ENCODE measurements around the gene RIPOR2. TPM values are rescaled to one million over a fixed set of nuclear protein-coding genes. Genes with fewer than 3 reads are reported as not detected.

Gene RIPOR2
- total and polyA plus RNA-seq, 2 donors (not counting 3 experiments of a cell fraction or from before 2014, with no cell fraction given), result 0.10 TPM; not detected in 1

DNA sequence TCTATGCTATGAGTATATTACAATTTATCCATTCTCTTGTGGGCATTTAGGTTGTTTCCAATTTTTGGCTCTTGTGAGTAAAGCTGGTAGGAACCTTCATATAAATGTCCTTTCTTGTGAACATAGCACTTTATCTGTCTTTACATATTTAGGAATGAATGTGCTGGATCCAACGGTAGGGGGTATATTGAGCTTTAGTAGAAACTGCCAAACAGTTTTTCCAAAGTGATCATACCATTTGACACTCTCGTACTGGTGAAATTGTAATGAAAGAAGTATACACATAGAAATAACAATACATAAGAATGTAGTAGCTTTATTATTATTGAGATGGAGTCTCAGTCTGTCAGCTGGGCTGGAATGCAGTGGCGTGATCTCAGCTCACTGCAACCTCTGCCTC is 106.1 kb downstream of the RIPOR2 start:
- Histone ChIP-seq H3K9me3 (replicated peaks; ENCODE audit: control insufficient read depth, insufficient read depth, low read length) (no peaks in the 10 kb centered on the region), H4K20me1 (replicated peaks; ENCODE audit: control insufficient read depth, extremely low read depth, insufficient read depth, low read length) (no peaks in the 10 kb centered on the region), H3K4me3 (replicated peaks in 1 of 3; ENCODE audit: insufficient read depth in 1 of 3, low read depth in 1 of 3, low read length in 3 of 3) (no peak overlapping the region), H2AFZ (ENCODE audit: low read depth, low read length) (no peak overlapping the region), H3K9me1 (replicated peaks; ENCODE audit: control insufficient read depth, extremely low read depth, insufficient read depth, low read length) (no peaks in the 10 kb centered on the region), H3K79me2 (ENCODE audit: control insufficient read depth, insufficient read depth, low read length) (no peaks in the 10 kb centered on the region), H3K27me3 (ENCODE audit: control insufficient read depth in 2 of 2, insufficient read depth in 2 of 2, low read length in 2 of 2) (peaks cover 0 to 2% of the 10 kb centered on the region in 2 experiments), H3K36me3 (ENCODE audit: control insufficient read depth in 2 of 2, extremely low read depth in 1 of 2, insufficient read depth in 2 of 2, low read length in 2 of 2) (no peaks in the 10 kb centered on the region), H3K4me2 (ENCODE audit: insufficient read depth, low read length) (no peak overlapping the region), H3K4me1 (ENCODE audit: control insufficient read depth, extremely low read depth, insufficient read depth, low read length) (no peaks in the 10 kb centered on the region), H3K27ac (ENCODE audit: insufficient read depth, low read depth, low read length) (no peak overlapping the region), H3K9ac (replicated peaks; ENCODE audit: extremely low read depth, insufficient read depth, low read length) (no peak overlapping the region)
- no peak for FAIRE-seq
- ChIA-PET POLR2A (no interaction called here), CTCF (interaction anchor here (1.1 to 1.3 kb wide), 2 partner anchors 19 to 727 kb away, joined by 3 read pairs; no protein-coding TSS in a partner anchor)
- intact Hi-C loops (cut with micrococcal nuclease) (no loop called here), dilution Hi-C loops (cut with MboI; ENCODE audit: extremely low pct_ligation_motif_present, low sequenced_read_pairs) (no loop called here)
- no TSS peak for BruUV-seq (replicated peaks)
- no peak for DNase-seq (ENCODE audit: low read depth, low spot score)
- TF ChIP-seq FOS (IDR thresholded peaks at IDR 0.05; ENCODE audit: borderline replicate concordance, insufficient read depth, low read length) (no peak), JUN (IDR thresholded peaks at IDR 0.05; ENCODE audit: borderline replicate concordance, insufficient read depth, insufficient read length, low read depth) (no peak), EZH2 (IDR thresholded peaks at IDR 0.05; ENCODE audit: borderline replicate concordance, low read depth, low read length, severe bottlenecking) (no peak), POLR2AphosphoS5 (IDR thresholded peaks at IDR 0.05; ENCODE audit: insufficient read depth, low read depth, low read length) (no peak), MYC (IDR thresholded peaks at IDR 0.05; ENCODE audit: low read depth, low read length) (no peak), GATA2 (IDR thresholded peaks at IDR 0.05; ENCODE audit: insufficient read depth, insufficient read length, low read depth, low read length) (no peak), POLR2A (IDR thresholded peaks at IDR 0.05; ENCODE audit: low read depth, low read length) (no peak)
- TF ChIP-seq, protein P1, sequence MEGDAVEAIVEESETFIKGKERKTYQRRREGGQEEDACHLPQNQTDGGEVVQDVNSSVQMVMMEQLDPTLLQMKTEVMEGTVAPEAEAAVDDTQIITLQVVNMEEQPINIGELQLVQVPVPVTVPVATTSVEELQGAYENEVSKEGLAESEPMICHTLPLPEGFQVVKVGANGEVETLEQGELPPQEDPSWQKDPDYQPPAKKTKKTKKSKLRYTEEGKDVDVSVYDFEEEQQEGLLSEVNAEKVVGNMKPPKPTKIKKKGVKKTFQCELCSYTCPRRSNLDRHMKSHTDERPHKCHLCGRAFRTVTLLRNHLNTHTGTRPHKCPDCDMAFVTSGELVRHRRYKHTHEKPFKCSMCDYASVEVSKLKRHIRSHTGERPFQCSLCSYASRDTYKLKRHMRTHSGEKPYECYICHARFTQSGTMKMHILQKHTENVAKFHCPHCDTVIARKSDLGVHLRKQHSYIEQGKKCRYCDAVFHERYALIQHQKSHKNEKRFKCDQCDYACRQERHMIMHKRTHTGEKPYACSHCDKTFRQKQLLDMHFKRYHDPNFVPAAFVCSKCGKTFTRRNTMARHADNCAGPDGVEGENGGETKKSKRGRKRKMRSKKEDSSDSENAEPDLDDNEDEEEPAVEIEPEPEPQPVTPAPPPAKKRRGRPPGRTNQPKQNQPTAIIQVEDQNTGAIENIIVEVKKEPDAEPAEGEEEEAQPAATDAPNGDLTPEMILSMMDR (IDR thresholded peaks at IDR 0.05; ENCODE audit: extremely low read depth in 1 of 2, insufficient read depth in 1 of 2, low read depth in 1 of 2, low read length in 2 of 2), result no peak
- TF ChIP-seq, protein P2, sequence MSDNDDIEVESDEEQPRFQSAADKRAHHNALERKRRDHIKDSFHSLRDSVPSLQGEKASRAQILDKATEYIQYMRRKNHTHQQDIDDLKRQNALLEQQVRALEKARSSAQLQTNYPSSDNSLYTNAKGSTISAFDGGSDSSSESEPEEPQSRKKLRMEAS (IDR thresholded peaks at IDR 0.05; ENCODE audit: insufficient read depth, insufficient read length), result no peak

All from endothelial cell of umbilical vein (primary cell).